NCI-H2029 (cell line): ENCODE data around the gene LCN12.

Source experiments
- DNase-seq: peaks from one replicate; lab custom pipeline; 2025; lab: John Stamatoyannopoulos, UW

Gene LCN12

GRCh38 chr9:136927343-136928271 is 24.5 kb upstream of the LCN12 start:
- DNase-seq, result no peak

DNA sequence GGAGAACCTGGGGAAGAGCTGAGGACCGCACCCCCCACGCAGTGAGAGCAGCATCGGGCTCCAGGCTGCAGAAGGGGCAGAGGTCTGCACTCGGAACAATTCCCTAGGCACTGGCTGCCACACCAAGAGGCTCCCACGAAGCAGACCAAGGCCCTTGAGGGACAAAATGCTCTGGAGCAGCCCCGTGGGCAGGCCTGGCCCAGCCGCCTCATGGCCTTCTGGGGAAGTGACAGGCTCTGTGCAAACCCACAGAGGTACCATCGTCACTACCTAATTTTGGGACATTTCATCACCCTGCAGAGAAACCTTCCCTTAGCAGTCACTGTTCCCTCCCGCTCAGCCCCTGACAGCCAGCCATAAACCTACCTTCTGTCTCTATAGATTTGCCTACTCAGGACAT is 23.5 kb upstream of the LCN12 start:
- DNase-seq, result no peak

- DNase-seq, result no peak
These were observed 22.1 kb upstream of the LCN12 start for GRCh38 chr9:136930014-136930413.

GRCh38 chr9:136931611-136932130 is 20.4 kb upstream of the LCN12 start:
- DNase-seq, result no peak

- DNase-seq, result no peak
These were observed 17.8 kb upstream of the LCN12 start for GRCh38 chr9:136934277-136934676.

- DNase-seq, result no peak
These were observed 16.4 kb upstream of the LCN12 start for GRCh38 chr9:136935651-136936050.

DNA sequence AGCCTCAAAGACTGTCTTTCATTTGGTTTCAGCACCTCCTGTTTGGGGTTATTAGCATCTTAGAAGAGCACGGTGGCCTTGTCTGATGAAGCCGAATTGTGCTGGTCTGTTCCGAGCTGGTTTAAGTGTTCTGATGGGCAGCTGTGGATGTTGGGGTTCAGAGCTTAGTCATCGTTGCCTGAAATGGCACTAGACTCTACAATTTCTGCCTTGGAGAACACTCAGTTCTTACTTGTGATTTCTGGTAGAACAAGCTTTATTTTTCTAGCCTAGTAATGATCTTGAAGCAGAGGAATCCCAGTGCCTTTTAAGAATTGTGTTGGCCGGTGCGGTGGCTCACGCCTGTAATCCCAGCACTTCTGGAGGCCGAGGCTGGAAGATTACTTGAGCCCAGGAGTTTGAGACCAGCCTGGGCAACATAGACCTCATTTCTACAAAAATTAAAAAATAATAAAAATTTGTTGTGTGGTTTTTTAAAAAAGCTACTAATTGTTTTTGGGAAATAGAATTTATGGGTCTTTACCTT is 15.4 kb upstream of the LCN12 start:
- no peak for DNase-seq

DNA sequence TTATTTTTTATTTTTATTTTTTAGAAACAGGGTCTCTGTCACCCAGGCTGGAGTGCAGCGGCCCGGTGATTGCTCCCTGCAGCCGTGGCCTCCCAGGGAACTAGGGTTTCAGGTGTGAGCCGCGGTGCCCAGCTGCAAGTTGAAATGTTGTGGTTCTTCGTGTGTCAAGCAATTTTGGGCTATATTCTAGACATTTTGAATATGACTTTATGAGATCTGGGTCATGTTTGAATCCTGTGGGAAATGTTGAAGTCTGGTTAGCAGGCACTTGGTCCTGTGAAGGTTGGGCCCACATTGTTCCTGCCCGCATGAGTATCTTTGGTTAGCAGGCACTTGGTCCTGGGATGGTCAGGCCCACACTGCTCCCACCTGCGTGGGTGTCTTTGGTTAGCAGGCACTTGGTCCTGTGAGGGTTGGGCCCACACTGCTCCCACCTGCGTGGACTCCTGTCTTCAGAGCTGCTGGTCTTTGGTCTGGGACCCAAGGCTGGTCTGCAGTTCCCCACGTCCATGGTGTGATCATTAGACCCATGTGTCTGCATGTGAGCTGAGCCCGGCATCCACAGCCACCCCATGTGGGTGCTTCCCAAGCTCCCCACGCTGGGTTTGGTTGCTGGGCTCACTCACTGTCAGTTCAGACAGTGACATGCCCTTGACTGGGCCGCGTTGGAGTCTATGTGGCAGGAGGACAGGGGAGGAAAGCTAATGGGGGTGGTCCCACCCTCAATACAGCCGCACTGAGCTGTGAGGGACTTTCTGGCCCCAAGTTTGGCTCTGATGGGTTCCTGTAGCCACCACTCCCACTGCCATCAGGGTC is 14.7 kb upstream of the LCN12 start:
- DNase-seq, result no peak

- DNase-seq, result no peak
These were observed 12.6 kb upstream of the LCN12 start for GRCh38 chr9:136939431-136939995.

DNA sequence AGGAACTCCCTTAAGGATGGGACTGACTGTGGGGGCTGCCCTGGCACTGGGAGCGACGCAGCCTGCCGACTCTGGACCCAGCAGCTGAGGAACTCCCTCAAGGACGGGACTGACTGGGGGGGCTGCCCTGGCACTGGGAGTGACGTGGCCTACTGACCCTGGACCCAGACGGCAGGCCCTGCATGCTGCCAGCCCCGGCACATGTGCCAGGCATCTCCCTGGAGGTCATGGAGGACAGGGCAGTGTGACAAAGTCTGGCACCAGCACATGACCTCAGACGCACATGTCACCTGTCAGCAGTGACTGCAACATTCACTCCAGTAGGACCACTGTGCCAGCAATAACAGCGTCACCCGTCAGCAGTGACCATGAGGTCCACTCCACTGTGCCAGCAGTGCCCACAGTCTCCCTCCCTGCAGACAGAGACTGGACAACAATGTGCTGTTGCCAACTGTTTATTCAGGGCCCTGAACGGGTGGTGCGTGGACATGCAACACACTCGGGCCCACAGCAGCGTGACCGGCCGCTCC is 12.0 kb upstream of the LCN12 start:
- no peak for DNase-seq

DNA sequence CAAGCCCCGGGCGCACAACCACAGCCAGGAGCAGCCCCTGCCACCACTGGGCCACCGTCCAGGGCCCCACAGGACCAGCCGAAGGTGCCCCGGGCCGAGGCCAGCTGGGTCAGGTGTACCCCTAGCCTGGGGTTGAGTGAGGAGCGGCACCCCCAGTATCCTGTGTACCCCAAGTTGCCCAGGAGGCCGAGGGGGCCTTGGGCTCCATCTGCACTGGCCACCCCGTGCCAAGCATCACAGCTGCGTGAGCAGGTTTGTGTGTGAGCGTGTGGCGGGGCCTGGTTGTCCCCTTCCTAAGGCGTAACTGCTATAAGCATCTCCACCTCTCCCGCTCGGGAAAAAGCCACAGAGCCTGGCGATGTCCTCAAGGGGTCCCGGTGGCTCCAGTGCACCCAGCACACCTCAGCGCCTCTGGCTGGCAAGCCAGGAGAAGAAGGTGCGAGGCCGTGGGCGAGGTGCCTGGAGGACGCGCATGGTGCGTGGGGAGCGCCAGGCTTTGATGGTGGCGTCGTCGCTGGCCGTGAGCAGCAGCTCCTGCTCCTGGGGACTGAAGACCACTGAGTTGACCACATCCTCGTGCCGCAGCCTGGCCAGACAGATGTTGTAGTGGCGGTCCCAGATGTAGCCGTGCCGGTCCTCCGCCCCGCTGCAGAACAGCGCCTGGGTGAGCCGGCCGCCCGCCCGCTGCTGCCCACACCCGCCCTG is 11.4 kb upstream of the LCN12 start:
- no peak for DNase-seq

- DNase-seq, result no peak
These were observed 10.6 kb upstream of the LCN12 start for GRCh38 chr9:136941231-136942111.

DNA sequence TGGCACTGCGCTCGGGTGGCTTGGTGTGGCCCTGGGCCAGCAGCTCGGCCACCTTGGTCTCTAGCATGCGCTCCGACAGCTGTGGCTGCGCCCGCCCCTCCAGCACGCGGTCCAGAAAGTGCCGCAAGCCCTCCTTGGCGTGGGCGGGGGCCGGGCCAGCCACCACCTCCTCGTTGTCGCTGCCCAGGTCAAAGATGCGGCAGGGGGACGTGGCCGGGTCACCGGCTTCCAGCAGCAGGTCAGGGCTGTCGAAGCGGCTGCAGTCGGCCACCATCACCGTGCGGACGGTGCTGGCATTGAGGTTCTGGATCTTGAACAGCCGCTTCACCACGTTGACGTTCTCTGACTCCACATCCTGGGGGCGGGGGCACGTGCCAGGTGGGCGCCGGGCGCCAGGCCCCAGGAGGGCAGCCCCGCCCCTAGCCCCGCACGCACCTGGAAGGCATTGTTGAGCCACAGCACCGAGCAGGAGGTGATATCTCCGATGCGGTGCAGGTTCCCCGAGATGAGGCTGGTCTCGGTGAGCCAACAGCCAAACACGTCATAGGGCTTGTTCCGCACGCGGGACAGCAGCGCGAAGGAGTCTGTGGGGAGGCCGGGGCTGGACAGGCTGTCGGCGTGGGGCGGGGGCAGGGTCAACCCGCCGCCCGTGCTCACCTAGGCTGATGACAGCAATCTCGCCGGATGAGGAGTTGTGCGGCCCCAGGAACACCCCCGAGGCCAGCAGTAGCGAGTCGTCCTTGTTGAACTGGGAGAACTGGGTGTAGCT is 9.8 kb upstream of the LCN12 start:
- no peak for DNase-seq

- DNase-seq, result no peak
These were observed 9.2 kb upstream of the LCN12 start for GRCh38 chr9:136942881-136943230.

DNA sequence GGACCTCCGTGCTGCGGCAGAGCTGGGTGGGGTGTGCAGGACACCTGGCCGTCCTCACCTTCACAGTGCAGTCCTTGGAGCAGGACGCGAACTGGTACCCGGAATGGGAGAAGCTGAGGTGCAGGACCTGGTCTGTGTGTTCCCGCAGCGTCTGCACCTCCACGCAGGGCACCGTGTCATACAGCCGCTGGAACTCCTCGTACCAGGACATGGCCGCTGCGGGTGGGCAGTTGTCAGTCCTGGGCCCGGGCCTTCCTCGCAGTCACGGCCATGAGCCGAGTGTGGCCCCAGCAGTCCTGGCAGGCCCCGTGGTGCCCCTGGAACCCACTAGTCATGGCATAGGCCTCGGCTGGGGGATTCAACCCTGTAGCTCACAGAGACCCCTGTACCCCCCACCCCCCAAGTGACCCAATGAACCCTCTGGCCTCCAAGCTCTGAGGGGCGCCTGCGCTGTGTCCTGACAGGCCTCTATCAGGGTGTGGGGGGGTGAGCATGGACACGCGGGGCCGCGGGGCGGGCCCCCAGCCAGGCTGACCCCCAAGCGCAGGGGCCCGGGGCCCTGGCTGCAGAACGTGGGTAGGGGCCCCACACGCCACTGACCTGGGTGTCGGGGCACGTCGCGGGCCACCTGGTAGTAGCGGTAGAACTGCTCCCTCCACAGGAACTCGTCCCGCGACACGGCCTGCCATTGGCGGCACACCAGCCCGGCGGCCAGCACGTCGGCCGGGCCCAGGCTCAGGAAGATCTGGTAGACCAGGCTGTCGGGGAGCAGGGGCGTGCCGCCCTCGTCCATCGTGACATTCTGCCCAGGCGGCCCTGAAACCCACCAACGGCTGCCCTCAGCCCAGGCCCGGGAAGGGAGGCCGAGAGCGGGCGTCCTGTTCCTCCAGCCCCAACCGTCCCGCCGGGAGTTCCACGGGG is 8.5 kb upstream of the LCN12 start:
- peak; percentile 32 for DNase-seq

GRCh38 chr9:136944212-136944518 is 7.9 kb upstream of the LCN12 start:
- DNase-seq, result no peak

GRCh38 chr9:136944519-136945332 is 7.3 kb upstream of the LCN12 start, which contains the start of the genes C8G and FBXW5:
C8G (plus strand) TSS chr9:136945243; CDS start chr9:136945321, 78 bp downstream.
FBXW5 (minus strand) TSS chr9:136944738; CDS start chr9:136944083, 655 bp downstream.
- peak; percentile 95 for DNase-seq
